GM21447 (cell line): ENCODE results near the gene GDAP1L1.
A peak's percentile ranks its signal among the peaks of the same experiment; 100 is the strongest.

ENCODE experiments used
- ATAC-seq: cut with Tn5 transposase; IDR thresholded peaks from one replicate; pipeline ENCODE4 v1.9.1; 2021; ENCODE audit not compliant: unreplicated experiment

GDAP1L1 gene

DNA sequence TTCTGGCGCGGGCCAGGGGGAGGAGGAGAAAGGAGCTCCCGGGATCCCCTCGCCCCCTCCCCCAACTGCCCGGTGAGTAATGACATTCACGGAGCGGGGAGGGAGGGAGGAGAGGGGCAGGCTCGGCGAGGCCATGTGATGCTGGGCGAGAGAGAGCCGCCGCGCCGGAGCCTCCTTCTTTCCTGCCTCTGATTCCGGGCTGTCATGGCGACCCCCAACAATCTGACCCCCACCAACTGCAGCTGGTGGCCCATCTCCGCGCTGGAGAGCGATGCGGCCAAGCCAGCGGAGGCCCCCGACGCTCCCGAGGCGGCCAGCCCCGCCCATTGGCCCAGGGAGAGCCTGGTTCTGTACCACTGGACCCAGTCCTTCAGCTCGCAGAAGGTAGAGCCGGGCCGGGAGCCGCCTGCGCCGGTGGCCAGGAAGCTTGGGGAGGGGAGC, at the start of gene GDAP1L1:
Gene GDAP1L1 (plus strand): TSS at position 178 of the 441 bp plus-strand sequence. CDS start 27 bp downstream, at position 205.
- no peak for ATAC-seq

DNA sequence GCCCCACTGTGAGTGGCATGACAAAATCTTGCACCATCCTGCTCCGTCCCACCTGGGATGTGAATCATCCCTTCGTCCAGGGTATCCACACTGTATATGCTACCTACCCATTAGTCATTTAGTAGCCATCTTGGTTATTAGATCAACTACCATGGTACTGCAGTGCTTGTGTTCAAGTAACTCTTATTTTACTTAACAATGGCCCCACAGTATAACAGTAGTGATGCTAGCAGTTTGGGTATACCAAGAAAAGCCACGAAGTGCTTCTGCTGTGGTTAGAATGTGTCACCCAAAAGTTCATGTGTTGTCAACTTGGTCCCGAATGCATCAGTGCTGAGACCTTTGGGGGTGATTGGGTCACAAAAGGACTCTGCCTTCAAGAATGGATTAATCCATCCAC, 48.2 kb upstream of the GDAP1L1 start:
- ATAC-seq: no peak

DNA sequence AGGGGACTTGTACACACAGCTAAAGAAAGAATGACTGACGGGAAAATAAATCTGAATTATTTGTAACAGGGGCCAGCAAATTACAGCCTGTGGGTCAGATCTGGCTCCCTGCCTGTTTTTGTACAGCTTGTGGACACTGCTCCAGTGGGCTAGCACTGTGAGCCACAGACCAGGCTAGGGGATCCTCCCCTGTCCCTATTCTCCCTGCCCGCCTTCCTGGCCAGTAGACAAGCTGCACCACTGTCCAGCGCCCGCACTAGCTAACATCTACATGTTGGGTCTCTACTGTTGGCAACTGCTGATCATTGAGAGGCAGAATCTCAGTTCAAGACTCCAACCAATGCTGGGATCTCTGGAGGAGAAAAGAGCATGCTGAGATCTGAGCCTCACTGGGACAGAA, 47.2 kb upstream of the GDAP1L1 start:
- ATAC-seq: no peak

- no peak for ATAC-seq
Measured at GRCh38 chr20:44200371-44200770, 46.7 kb upstream of the GDAP1L1 start.

DNA sequence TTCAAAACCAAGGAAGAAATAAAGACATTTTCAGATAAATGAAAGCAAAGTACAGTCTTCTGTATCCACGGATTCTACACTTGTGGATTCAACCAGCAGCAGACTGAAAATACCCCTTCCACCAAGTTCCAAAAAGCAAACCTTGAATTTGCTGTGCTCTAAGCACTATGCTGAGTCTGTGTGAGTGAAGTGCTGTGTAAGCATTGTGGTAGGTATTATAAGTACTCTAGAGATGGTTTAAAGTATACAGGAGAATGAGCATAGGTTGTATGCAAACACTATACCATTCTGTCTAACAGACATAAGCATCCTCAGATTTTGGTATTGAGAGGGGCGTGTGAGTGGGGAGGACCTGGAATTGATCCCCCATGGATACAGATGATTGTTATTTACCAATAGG, 46.1 kb upstream of the GDAP1L1 start:
- ATAC-seq: no peak

- no peak for ATAC-seq
Measured at GRCh38 chr20:44203161-44203560, 43.9 kb upstream of the GDAP1L1 start.

GRCh38 chr20:44204156-44204831, 42.8 kb upstream of the GDAP1L1 start:
- no peak for ATAC-seq

DNA sequence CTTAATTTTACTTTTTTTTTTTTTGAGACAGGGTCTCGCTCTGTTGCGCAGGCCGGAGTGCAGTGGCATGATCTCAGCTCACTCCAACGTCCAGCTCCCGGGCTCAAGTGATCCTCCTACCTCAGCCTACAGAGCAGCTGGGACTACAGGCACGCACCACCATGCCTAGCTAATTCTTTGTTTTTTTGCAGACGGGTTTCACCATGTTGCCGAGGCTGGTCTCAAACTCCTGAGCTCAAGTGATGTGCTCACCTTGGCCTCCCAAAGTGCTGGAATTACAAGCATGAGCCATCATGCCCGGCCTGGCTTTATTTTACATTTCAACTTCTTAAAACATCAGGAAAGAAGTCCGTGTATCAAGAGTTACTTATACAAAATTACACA, 42.3 kb upstream of the GDAP1L1 start:
- ATAC-seq: no peak

DNA sequence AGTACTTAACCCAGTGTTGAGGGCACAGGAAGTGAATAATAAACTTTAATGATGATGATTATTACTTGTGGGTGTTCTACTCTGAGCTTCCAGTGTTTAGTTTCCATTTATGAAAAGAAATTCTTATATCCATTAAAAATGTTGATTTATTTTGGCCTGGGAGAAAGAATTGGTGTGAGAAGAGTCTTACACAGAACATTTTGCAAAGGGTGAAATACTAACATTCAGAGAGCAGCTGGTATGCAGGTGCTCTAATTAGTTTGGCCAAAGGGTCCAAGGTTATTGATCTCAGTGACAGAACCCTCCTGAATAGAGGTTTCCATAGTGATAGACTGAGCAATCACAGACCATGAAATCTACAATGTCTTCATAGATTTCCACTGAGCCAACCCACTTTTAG, 41.0 kb upstream of the GDAP1L1 start:
- no peak for ATAC-seq

GRCh38 chr20:44207126-44207723, 39.9 kb upstream of the GDAP1L1 start:
- ATAC-seq: no peak

DNA sequence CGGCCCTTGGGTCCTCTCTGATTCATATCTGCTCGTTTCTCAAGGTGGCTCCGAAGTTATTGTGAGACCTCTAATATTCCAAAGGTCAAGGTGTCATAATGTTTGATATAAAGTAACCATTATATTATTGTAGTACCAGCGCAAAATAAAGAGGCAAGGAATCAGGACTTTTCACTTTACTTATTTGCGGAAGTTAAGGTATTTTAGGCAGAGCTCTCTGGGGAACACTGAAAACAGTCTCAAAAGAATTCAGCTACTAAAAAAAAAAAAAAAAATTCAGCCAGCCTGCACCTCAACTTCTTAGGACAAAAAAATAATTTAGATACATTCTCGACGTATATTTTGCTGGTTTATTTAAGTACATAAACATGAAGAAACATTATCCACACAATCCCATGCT, 38.9 kb upstream of the GDAP1L1 start:
- ATAC-seq: no peak

- no peak for ATAC-seq
Measured at GRCh38 chr20:44208770-44209169, 38.3 kb upstream of the GDAP1L1 start.

GRCh38 chr20:44209686-44210405, 37.3 kb upstream of the GDAP1L1 start:
- peak; percentile 3 for ATAC-seq

GRCh38 chr20:44210406-44211176, 36.5 kb upstream of the GDAP1L1 start, which contains the start of gene OSER1:
OSER1 (minus strand) TSS chr20:44210771; CDS start chr20:44206957, 3,814 bp downstream.
- ATAC-seq: peak; percentile 86

GRCh38 chr20:44211177-44212039, 35.7 kb upstream of the GDAP1L1 start:
- ATAC-seq: peak; percentile 4

GRCh38 chr20:44212792-44213191, 34.3 kb upstream of the GDAP1L1 start:
- no peak for ATAC-seq

GRCh38 chr20:44215125-44215524, 32.0 kb upstream of the GDAP1L1 start:
- ATAC-seq: no peak

DNA sequence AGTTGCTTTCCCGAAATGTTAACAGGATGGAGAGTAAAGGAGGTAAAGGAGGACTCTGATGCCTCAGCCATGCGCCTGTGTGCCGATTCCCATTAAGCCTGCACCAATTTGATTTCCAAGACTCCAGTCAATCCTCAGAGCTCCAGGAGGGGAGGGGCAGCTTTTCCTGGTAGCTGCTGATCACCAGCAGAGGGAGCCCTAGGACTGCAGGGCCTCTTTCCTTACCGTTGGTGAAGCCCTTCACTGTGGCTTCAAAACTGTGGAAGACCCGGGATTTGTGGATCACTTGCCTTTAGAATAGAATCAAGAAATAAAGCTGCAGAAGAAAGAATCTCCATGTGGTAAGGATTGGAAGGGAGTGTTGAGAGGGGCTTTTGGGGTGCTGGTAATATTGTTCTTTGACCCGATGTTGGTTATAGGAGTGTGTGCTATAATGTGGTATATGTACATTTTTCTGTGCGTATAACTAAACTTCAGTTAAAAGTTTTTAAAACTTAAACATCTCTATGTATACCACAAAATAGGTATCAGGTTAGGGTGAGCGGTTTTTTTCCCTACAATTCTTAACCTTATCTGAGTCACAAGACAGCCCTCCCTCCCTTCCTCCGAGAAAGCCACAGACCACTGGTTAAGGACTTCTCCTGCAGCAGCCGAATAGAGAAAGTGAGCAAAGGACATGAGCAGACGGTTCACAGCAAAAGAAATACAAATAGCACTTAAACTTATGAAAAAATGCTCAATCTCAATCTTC, 29.6 kb upstream of the GDAP1L1 start:
- no peak for ATAC-seq

DNA sequence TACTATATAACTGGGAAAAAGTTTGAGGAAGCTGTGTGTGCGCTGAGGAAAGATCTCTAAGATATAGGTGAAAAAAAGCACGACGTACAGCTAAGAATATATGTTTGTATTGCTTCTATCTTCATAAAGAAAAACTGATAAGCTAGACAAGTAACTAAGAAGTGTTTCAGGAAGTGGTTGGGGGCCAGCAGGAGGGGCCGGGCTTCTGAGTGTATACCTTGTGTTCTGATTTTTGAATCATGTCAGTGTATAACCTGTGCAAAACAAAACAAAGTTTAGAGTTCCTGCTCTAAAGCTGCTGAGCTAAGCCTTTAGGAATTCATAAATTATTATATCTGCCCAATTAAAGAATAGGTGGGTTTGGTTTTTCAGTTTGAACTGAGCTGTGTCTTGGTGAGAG, 28.7 kb upstream of the GDAP1L1 start:
- no peak for ATAC-seq
